ENCODE results near the gene DDC.

GRCh38 chr7:50543776-50544442 is 21.3 kb downstream of the DDC start:
- TF ChIP-seq CTCF (IDR thresholded peaks at IDR 0.05; ENCODE audit: low read depth, low read length) = no peak
- no peak for TF ChIP-seq EZH2phosphoT487 (IDR thresholded peaks at IDR 0.05; ENCODE audit: low read depth)
